ENCODE data around the gene ZBTB4. TPM values are rescaled to one million over a fixed set of nuclear protein-coding genes. Genes with fewer than 3 reads are reported as not detected.

ZBTB4 gene
- total and polyA plus RNA-seq, 9 of the 15 experiments (the other 6 are each of a cell fraction or from before 2014, with no cell fraction given): 0.92 to 6.9 (median 3.3) TPM

DNA sequence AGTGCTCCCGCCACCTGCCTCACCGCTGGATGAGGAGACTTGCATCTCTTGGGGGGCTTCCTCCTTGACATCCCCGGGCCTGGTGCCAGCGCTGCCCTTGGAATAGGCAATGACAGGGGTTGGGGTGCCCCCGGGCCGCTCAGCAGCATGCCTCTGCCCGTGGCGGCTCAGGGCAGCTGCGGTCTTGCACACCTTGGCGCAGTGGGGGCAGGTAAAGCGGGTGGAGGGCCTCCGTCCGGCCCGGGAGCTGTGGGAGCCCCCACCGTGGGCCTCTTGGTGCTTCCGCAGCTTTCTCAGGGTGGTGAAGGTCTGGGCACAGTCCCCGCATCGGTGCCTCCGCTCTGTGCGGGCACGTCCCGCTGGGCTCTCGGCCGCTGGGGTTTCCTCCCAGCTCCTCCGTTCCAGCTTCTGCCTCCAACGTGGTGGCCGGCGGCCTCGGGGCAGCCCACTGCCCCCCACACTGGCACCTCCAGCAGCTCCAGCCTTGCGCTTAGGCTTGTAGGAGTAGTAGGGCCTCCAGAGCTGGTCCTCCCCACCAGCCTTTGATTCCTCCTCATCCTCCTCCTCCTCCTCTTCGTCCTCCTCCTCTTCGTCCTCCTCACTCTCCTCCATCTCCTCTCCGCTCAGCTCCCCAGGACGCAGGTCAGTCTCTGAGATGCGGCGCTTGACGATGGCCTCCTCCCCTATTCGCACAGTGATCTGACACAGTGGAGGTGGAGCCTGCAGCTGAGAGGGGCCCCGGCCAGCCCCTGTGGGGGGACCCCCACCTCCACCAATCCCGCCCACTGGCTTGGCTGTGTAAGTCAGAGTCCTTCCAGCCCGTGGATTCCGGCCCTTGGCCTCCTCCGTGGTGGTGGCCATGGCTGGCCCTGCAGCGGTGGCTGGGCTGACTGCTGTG is 16.7 kb downstream of the ZBTB4 start (continued):
- TF ChIP-seq CREB1 (IDR thresholded peaks at IDR 0.05): no peak
- no peak for TF ChIP-seq CREB1 (CRISPR knock-in tag; IDR thresholded peaks at IDR 0.05)
- TF ChIP-seq CBX1 (IDR thresholded peaks at IDR 0.05; ENCODE audit: low read depth): no peak
- TF ChIP-seq NCOR1 (IDR thresholded peaks at IDR 0.05): no peak
- TF ChIP-seq, protein P1, sequence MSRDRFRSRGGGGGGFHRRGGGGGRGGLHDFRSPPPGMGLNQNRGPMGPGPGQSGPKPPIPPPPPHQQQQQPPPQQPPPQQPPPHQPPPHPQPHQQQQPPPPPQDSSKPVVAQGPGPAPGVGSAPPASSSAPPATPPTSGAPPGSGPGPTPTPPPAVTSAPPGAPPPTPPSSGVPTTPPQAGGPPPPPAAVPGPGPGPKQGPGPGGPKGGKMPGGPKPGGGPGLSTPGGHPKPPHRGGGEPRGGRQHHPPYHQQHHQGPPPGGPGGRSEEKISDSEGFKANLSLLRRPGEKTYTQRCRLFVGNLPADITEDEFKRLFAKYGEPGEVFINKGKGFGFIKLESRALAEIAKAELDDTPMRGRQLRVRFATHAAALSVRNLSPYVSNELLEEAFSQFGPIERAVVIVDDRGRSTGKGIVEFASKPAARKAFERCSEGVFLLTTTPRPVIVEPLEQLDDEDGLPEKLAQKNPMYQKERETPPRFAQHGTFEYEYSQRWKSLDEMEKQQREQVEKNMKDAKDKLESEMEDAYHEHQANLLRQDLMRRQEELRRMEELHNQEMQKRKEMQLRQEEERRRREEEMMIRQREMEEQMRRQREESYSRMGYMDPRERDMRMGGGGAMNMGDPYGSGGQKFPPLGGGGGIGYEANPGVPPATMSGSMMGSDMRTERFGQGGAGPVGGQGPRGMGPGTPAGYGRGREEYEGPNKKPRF (IDR thresholded peaks at IDR 0.05; ENCODE audit: low read depth, low read length): no peak
- no peak for TF ChIP-seq CHD2 (IDR thresholded peaks at IDR 0.05; ENCODE audit: low read depth, low read length)
- TF ChIP-seq MAFG (tag; conservative IDR thresholded peaks at IDR 0.05): no peak
- no peak for TF ChIP-seq CTBP1 (IDR thresholded peaks at IDR 0.05; ENCODE audit: borderline replicate concordance)
- TF ChIP-seq ZNF395 (CRISPR knock-in tag; IDR thresholded peaks at IDR 0.05): no peak
- TF ChIP-seq RBFOX2 (IDR thresholded peaks at IDR 0.05; ENCODE audit: low read depth, low read length): 0 out of 2 replicates have a peak, but pooled peaks have one; percentile 19
- no peak for TF ChIP-seq NR4A1 (CRISPR knock-in tag; IDR thresholded peaks at IDR 0.05)
- no peak for TF ChIP-seq NR4A1 (tag; IDR thresholded peaks at IDR 0.05)
- no peak for TF ChIP-seq NEUROD1 (IDR thresholded peaks at IDR 0.05; ENCODE audit: borderline replicate concordance, low read depth, low read length, partially characterized antibody)
- no peak for TF ChIP-seq BRD4 (IDR thresholded peaks at IDR 0.05)
- TF ChIP-seq SUPT5H (IDR thresholded peaks at IDR 0.05): peak; percentile 41; the same call in 1 of the 2 replicates
- no peak for TF ChIP-seq HDAC3 (IDR thresholded peaks at IDR 0.05; ENCODE audit: borderline replicate concordance, partially characterized antibody)
- no peak for TF ChIP-seq JUN (IDR thresholded peaks at IDR 0.05; ENCODE audit: borderline replicate concordance, low read depth, low read length)
- TF ChIP-seq JUN (CRISPR knock-in tag; IDR thresholded peaks at IDR 0.05; ENCODE audit: borderline replicate concordance): no peak
- no peak for TF ChIP-seq SMAD2 (IDR thresholded peaks at IDR 0.05; ENCODE audit: low read depth, low read length)
- no peak for TF ChIP-seq KLF13 (tag; IDR thresholded peaks at IDR 0.05; ENCODE audit: borderline replicate concordance, low read depth)
- peak; percentile 36 for TF ChIP-seq POLR2B (IDR thresholded peaks at IDR 0.05; ENCODE audit: low read depth, partially characterized antibody)
- no peak for TF ChIP-seq OTX1 (CRISPR knock-in tag; IDR thresholded peaks at IDR 0.05)
- no peak for TF ChIP-seq ZMIZ1 (IDR thresholded peaks at IDR 0.05; ENCODE audit: low read depth in 2 of 2, low read length in 2 of 2)
